ENCODE measurements around the gene KSR1.
"Not testable (repeated sequence)": the region's sequence is repeated elsewhere in the genome, so short reads cannot be mapped to it uniquely, and the experiment has no call there.

KSR1 gene

DNA sequence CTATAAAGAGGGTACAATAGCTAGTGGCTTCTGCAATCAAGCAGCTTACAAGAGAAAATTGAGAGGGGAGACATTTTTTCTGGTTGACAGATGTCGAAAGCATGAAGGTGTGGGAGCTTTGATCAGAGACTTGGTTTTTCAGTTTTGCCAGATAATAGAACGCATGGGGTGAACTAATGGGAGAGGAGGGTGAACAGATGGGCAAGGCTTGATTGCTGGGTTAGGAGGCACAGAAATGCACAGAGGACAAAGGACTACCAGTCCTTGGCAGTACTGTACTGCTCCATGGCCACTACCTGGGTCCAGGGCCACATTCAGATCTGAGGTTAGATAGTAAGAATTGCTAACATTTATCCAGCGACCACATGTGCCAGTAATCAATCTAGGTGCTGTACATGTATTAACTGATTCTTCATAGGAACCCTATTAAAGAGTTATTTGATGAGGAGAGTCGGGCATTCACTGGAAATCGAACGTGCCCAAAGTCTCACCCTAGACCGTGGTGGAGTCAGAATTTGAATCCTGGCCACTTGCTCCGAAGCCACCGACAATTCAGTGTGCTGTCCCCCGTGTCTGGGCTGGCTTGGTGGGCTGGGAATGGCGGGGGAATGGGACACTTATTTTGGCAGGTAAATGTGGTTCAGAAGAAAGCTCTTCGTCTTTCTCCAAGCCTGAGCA lies 873 bp upstream of the KSR1 start:
- no peak for DNase-seq

GRCh38 chr17:27456681-27457359 lies 572 bp downstream of the KSR1 start:
- peak; percentile 76 for DNase-seq

DNA sequence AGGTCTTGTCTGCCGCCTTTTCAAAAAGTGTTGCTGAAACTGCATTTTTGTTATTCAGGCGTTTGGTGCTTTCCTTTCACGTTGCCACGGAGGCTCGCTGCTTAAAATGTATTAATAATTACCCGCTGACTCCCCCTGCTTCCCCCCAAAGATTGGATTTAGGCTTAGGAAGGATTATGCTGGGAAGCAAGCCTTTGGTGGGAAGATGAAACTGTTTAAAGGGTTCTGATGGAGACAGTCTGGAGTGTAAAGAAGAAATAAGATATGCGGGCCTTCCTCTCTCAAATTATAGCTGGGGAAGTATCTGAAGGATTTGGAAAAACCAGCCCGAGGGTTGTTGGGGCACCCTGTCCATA lies 1.1 kb downstream of the KSR1 start:
- no peak for DNase-seq

- DNase-seq: peak; percentile 78
Measured at GRCh38 chr17:27457731-27458523, 1.7 kb downstream of the KSR1 start.

GRCh38 chr17:27458524-27458908 lies 2.3 kb downstream of the KSR1 start:
- no peak for DNase-seq

- no peak for DNase-seq
Measured at GRCh38 chr17:27459433-27459832, 3.2 kb downstream of the KSR1 start.

DNA sequence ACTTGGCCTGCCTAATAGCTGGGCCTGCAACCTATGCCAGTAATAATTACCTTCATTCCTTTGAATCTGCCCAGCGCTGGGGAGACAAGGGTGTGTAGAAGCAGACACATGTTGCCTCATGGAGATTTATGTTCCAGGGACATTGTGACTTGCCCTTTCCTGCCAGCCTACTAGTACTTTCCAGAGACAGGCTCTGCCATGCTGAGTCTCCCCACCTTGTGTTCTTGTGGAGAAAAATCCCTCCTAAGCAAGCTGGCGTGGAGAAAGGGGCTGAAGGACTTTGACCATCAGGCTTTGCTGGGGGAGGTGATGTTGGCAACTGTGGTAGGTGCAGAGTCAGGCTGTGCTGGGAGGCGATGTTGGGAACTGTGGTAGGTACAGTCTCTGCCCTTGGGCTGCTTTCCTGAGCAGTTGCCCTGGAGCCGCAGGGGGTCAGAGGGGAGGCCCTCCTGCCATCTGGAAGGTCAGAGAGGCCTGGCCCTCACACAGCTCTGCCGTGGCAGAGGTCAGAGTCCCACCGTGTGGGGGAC lies 4.0 kb downstream of the KSR1 start:
- DNase-seq: peak; percentile 62

- DNase-seq: peak; percentile 97
Measured at GRCh38 chr17:27461192-27461859, 5.1 kb downstream of the KSR1 start.

DNA sequence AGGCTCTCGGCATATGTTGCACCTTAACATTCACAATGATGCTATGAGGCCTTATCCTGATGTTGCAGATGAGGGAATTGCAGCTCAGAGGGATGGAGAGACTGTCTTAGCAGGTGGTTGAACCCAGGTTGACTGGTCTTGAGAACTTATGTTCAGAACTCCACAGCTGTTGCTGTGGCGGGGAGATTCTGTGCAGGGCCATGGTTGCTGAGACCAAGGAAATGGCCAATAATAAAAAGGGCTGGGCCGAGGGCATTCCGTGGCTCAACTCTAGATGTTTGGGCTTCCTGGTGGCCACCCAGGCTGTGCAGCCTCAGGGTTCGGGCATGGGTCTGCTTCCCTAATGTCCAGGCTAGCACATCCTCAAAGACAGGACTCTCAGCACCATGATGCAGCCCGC lies 5.9 kb downstream of the KSR1 start:
- DNase-seq: no peak

GRCh38 chr17:27462714-27463113 lies 6.5 kb downstream of the KSR1 start:
- no peak for DNase-seq

GRCh38 chr17:27463235-27463677 lies 7.0 kb downstream of the KSR1 start:
- peak; percentile 65 for DNase-seq

GRCh38 chr17:27464019-27464418 lies 7.8 kb downstream of the KSR1 start:
- DNase-seq: peak; percentile 77

- DNase-seq: no peak
Measured at GRCh38 chr17:27464431-27464830, 8.2 kb downstream of the KSR1 start.

DNA sequence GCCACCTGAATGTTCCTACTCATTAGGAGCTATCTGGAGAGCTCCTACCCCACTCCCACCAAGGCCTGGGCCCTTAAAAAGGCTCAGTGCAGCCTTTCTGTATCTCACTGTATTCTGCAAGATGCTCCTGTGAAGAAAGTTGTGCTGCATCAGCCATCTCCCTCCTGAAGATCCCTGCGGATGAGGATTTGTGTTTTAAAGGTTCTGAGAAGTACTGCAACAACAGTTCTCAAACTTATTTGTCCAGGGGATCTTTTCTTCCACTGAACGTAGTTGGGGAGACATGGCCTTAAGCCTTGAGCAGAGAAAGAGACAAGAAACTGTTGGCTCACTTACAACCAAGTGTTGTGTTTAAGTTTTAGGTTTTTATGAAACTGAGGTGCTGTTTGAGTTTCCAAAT lies 9.6 kb downstream of the KSR1 start:
- not testable (repeated sequence) for DNase-seq

DNA sequence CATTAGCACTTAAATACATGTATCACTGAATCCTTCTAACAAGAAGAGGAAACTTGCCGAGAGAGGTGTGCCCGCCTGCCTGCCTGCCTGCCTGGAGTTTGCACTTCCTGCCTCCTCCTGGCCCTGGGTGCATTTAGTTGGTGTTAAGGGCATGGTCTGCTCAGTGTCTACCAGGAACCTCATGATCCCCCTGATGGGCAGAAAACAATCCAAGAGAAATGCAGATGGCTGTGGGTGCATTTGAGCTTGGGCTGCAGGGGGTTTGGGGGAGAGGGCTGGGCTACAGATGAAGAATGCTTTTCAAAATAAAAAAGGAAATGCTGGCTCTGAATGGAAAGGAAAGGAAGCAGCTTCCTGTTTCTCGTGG lies 10.1 kb downstream of the KSR1 start:
- no peak for DNase-seq

DNA sequence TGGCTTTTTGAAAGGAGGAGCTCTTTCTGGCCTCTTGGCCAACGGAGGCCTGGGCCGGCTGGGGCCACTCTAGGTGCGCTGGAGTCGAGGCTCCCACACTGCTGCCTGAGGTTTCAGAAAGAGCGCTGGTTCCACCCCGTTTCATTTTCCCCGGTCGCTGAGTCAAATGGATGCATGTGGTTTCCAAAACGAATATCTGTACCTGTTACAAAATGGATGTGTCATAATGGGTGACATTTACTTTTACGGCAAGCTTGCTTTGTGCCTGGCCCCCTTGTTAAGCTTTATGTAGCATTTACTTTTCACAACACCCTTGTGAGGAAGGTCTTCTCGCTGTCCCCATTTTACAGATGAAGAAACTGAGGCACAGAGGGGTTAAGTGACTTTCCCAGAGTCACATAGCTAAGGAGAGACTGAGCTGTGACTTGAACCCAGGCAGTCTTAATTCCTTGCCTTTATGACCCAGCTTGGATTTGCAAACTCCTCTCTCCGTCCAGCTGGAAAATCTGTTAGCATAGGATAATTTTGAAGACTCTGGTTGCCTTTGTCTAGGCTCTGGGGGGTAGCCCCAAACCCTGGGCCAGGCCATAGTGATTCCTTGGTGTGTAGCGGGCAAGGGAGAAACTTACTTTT lies 10.6 kb downstream of the KSR1 start:
- DNase-seq: no peak

DNA sequence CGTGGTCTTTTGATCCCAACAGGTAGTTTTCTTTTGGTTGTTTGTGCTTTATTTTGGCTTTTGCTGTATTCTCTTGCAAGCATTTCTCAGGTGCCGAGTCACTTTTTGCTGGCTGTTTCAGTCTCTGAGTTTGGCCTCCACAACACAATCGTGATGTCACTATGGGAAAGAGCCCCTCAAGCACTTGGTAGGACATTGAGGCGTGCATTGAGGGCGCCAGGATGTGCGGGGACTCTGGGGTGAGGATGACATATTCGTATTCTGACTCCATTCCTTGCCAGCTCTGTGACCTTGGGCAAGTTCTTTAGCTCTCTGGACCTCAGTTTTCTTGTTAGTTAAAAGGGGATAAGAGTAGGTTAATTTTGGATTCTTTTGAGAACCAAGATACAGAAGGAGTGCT lies 13.0 kb downstream of the KSR1 start:
- no peak for DNase-seq

DNA sequence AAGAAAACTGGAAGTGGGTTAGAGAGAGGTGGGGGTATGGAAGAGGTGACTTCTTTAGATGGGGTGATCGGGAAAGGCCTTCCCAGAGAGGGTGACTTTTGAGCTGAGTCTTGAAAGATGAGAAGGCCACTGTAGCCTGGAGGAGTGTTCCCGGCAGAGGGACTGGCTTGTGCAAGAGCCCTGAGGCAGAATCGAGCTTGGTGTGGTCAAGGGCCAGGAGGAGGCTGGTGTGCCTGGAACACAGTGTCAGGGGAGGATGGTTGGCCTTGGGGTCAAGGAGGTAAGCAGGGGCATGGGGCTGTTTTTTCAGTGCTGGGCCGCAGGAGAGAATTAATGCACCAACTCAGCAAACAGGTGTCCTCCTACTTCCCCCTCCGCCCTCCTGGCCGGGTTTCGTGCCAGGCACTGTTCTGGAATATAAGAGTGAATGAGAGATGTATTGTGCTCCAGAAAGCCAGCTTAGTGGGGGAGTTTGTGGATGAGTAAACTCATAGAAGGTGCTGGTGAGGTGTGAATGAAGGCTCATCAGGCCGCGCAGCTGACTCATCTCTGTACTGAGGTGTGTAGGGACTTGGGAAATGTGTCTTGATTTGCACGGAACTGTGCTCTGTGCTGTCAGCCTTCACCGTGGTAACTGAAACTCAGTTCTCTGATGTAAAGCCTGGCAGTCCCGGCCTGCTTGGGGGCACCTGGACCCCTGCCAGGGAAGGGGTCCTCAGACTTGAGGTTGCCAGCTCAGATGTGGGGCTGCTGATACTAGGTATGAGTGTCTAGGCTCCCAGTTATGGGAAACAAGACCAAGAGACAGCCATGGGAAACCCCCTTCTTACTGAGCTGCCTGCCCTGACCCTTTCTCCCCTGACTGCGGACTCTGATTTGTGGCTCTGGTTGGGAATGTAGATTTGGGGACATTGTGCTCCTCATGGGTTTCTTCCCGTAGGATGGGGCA lies 15.3 kb downstream of the KSR1 start:
- DNase-seq: peak; percentile 75

GRCh38 chr17:27473190-27473747 lies 17.0 kb downstream of the KSR1 start:
- DNase-seq: no peak

GRCh38 chr17:27473748-27474609 lies 17.7 kb downstream of the KSR1 start:
- DNase-seq: no peak

Measured in islet precursor cell (in vitro differentiated cells).